Thyroid gland (tissue), 4 donors: ENCODE results near the gene ASCC2.

Experiments used
- POLR2A ChIP-seq, 2 donors: fragments of 450-650 bp; IDR thresholded peaks; one replicate each; pipeline ENCODE4 v1.6.1; 2017; ENCODE audit warnings: antibody characterized with exemption in 2 of 2, mild to moderate bottlenecking in 2 of 2, moderate library complexity in 1 of 2
- TF ChIP-seq, protein P1 (sequence below), 6 experiments: fragments of 200-600 bp in 3 of 6; fragments of 450-650 bp in 3 of 6; sonication (generic) in 3 of 6; IDR thresholded peaks; one replicate each; pipeline ENCODE4 v1.5.1; 2016 to 2019; ENCODE audit warnings: antibody characterized with exemption in 6 of 6, mild to moderate bottlenecking in 2 of 6, inconsistent platforms in 1 of 6, moderate library complexity in 1 of 6

DNA sequence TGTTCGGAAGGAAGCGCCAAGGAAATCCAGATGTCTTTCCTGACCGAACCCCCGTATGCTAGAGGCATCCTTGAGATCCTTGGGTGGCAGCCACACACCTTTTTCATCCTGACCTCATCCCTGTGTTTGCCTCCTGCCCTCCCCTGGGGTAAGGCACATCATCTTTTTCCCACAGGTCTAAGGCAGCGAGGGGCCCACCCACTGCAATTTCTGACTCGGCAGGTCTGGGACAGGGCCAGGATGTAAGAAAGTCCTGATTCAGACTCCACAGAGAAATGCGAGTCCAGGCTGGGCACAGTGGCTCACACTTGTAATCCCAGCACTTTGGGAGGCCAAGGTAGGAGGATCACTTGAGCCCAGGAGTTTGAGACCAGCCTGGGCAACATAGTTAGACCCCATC is 81.7 kb downstream of the ASCC2 start:
- TF ChIP-seq, protein P1, sequence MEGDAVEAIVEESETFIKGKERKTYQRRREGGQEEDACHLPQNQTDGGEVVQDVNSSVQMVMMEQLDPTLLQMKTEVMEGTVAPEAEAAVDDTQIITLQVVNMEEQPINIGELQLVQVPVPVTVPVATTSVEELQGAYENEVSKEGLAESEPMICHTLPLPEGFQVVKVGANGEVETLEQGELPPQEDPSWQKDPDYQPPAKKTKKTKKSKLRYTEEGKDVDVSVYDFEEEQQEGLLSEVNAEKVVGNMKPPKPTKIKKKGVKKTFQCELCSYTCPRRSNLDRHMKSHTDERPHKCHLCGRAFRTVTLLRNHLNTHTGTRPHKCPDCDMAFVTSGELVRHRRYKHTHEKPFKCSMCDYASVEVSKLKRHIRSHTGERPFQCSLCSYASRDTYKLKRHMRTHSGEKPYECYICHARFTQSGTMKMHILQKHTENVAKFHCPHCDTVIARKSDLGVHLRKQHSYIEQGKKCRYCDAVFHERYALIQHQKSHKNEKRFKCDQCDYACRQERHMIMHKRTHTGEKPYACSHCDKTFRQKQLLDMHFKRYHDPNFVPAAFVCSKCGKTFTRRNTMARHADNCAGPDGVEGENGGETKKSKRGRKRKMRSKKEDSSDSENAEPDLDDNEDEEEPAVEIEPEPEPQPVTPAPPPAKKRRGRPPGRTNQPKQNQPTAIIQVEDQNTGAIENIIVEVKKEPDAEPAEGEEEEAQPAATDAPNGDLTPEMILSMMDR (IDR thresholded peaks at IDR 0.05): no peak
- no peak for TF ChIP-seq POLR2A (IDR thresholded peaks at IDR 0.05)
